Common myeloid progenitor, CD34-positive (primary cell): ENCODE data around the gene PSRC1.

Experiments
- CTCF ChIA-PET: fragments of 350-600 bp; sonication (Branson Sonifier 250); formaldehyde crosslinking; loops from one replicate; lab custom pipeline; 2021; ENCODE audit warnings: antibody characterized with exemption; lab: Charles Lee
- POLR2A ChIA-PET: fragments of 350-600 bp; sonication (Branson Sonifier 250); formaldehyde crosslinking; loops from one replicate; lab custom pipeline; 2021; ENCODE audit warnings: antibody characterized with exemption; lab: Charles Lee
- DNase-seq, 3 donors: peaks; one replicate each; pipeline versions ENCODE4 v3.0.0 to v3.0.0-alpha.2; 2013
- H3K27ac ChIP-seq, 2 experiments: 1 replicate in 1 of 2; 2 replicates in 1 of 2; pipeline ENCODE4 v1.7.0; 2013; ENCODE audit warnings: inconsistent platforms in 2 of 2, low read length in 2 of 2, mild to moderate bottlenecking in 2 of 2, low read depth in 1 of 2, moderate library complexity in 1 of 2; ENCODE audit not compliant: severe bottlenecking in 2 of 2, insufficient read depth in 1 of 2, poor library complexity in 1 of 2
- H3K27me3 ChIP-seq, 5 experiments: replicated peaks in 2 of 5; 1 replicate in 3 of 5; 2 replicates in 2 of 5; pipeline versions ENCODE4 v1.6.1 to v1.7.0; 2013; ENCODE audit warnings: low read length in 4 of 5, mild to moderate bottlenecking in 2 of 5, moderate library complexity in 2 of 5, inconsistent platforms in 1 of 5; ENCODE audit not compliant: insufficient read depth in 5 of 5, control insufficient read depth in 4 of 5
- H3K36me3 ChIP-seq, 4 experiments: 1 replicate in 2 of 4; 2 replicates in 2 of 4; pipeline versions ENCODE4 v1.6.1 to v1.7.0; 2013; ENCODE audit warnings: low read length in 3 of 4, control low read depth in 1 of 4, mild to moderate bottlenecking in 1 of 4; ENCODE audit not compliant: control insufficient read depth in 4 of 4, insufficient read depth in 4 of 4
- H3K4me1 ChIP-seq, 4 experiments: 1 replicate in 3 of 4; 2 replicates in 1 of 4; pipeline versions ENCODE4 v1.6.1 to v1.7.1; 2013; ENCODE audit warnings: low read length in 3 of 4, mild to moderate bottlenecking in 3 of 4, control low read depth in 1 of 4, inconsistent platforms in 1 of 4, moderate library complexity in 1 of 4; ENCODE audit not compliant: control insufficient read depth in 4 of 4, insufficient read depth in 4 of 4; ENCODE audit errors: control extremely low read depth in 1 of 4
- H3K4me3 ChIP-seq, 7 experiments: 1 replicate in 4 of 7; 2 replicates in 3 of 7; pipeline versions ENCODE4 v1.5.1 to v1.7.0; 2013; ENCODE audit warnings: mild to moderate bottlenecking in 7 of 7, low read length in 6 of 7, moderate library complexity in 6 of 7, inconsistent platforms in 2 of 7, low read depth in 2 of 7, control low read depth in 1 of 7; ENCODE audit not compliant: insufficient read depth in 4 of 7, control insufficient read depth in 1 of 7; ENCODE audit errors: extremely low read depth in 1 of 7
- H3K9me3 ChIP-seq, 5 experiments: 1 replicate in 4 of 5; 2 replicates in 1 of 5; pipeline versions ENCODE4 v1.6.1 to v1.7.1; 2013; ENCODE audit warnings: low read length in 4 of 5, mild to moderate bottlenecking in 2 of 5, inconsistent platforms in 1 of 5, low read depth in 1 of 5, moderate library complexity in 1 of 5; ENCODE audit not compliant: control insufficient read depth in 4 of 5, insufficient read depth in 2 of 5; ENCODE audit errors: control extremely low read depth in 1 of 5
- WGBS: methylation state at CpG from one replicate; pipeline ENCODE4 v1.1.5; 2013; ENCODE audit not compliant: insufficient coverage; 5-methylcytosine and 5-hydroxymethylcytosine counted together

Gene PSRC1

GRCh38 chr1:109239409-109240068, 43.4 kb downstream of the PSRC1 start:
- WGBS: 82% methylated on average over 6 of the region's 6 CpGs
- CTCF ChIA-PET: interaction anchor here (0.5 to 2.4 kb wide), 11 partner anchors 8 to 293 kb away, joined by 3 to 11 read pairs (median 5); no protein-coding TSS in a partner anchor
- POLR2A ChIA-PET: no interaction called here
- no peak overlapping the region for H3K27ac ChIP-seq
- peaks cover 0 to 45% (median 22%) of the 10 kb centered on the region in 5 experiments for H3K27me3 ChIP-seq
- peaks cover 8 to 45% (median 39%) of the 10 kb centered on the region in 4 experiments for H3K36me3 ChIP-seq
- H3K4me1 ChIP-seq: no peaks in the 10 kb centered on the region
- no peaks in the 10 kb centered on the region for H3K9me3 ChIP-seq
- peak; percentile 27 to 47 (median 43) for DNase-seq
- no peak overlapping the region for H3K4me3 ChIP-seq

GRCh38 chr1:109239047-109239408, 43.9 kb downstream of the PSRC1 start:
- Histone ChIP-seq H3K27ac (no peak overlapping the region), H3K4me1 (no peaks in the 10 kb centered on the region), H3K9me3 (no peaks in the 10 kb centered on the region), H3K36me3 (peaks cover 10 to 47% (median 41%) of the 10 kb centered on the region in 4 experiments), H3K27me3 (peaks cover 0 to 41% (median 22%) of the 10 kb centered on the region in 5 experiments), H3K4me3 (no peak overlapping the region)
- WGBS: 75% methylated on average over 4 of the region's 5 CpGs
- DNase-seq: no peak
- ChIA-PET POLR2A (no interaction called here), CTCF (interaction anchor here (0.5 to 2.4 kb wide), 10 partner anchors 9 to 294 kb away, joined by 3 to 11 read pairs (median 5); no protein-coding TSS in a partner anchor)

GRCh38 chr1:109238382-109238781, 44.6 kb downstream of the PSRC1 start:
- H3K27ac ChIP-seq: no peak overlapping the region
- CTCF ChIA-PET: interaction anchor here (1.4 to 2.4 kb wide), 4 partner anchors 9 to 161 kb away, joined by 5 to 11 read pairs (median 6); no protein-coding TSS in a partner anchor
- no peaks in the 10 kb centered on the region for H3K4me1 ChIP-seq
- H3K4me3 ChIP-seq: no peak overlapping the region
- 93% methylated on average over 2 of the region's 2 CpGs for WGBS
- POLR2A ChIA-PET: no interaction called here
- H3K36me3 ChIP-seq: peaks cover 10 to 47% (median 41%) of the 10 kb centered on the region in 4 experiments
- no peaks in the 10 kb centered on the region for H3K9me3 ChIP-seq
- no peak for DNase-seq
- H3K27me3 ChIP-seq: peaks cover 0 to 34% (median 22%) of the 10 kb centered on the region in 5 experiments

GRCh38 chr1:109237512-109237911, 45.4 kb downstream of the PSRC1 start:
- Histone ChIP-seq H3K27me3 (peaks cover 0 to 26% (median 20%) of the 10 kb centered on the region in 5 experiments), H3K27ac (no peak overlapping the region), H3K9me3 (no peaks in the 10 kb centered on the region), H3K36me3 (peaks cover 11 to 52% (median 41%) of the 10 kb centered on the region in 4 experiments), H3K4me3 (no peak overlapping the region), H3K4me1 (no peaks in the 10 kb centered on the region)
- POLR2A ChIA-PET: no interaction called here
- DNase-seq: no peak
- WGBS: 100% methylated on average over 3 of the region's 3 CpGs
- CTCF ChIA-PET: no interaction called here

- no peak for DNase-seq
- H3K4me3 ChIP-seq: no peak overlapping the region
- H3K27ac ChIP-seq: no peak overlapping the region
- CTCF ChIA-PET: no interaction called here
- 97% methylated on average over 7 of the region's 7 CpGs for WGBS
- peaks cover 0 to 2% (median under 1%) of the 10 kb centered on the region in 5 experiments for H3K27me3 ChIP-seq
- H3K36me3 ChIP-seq: peaks cover 14 to 75% (median 54%) of the 10 kb centered on the region in 4 experiments
- no peaks in the 10 kb centered on the region for H3K4me1 ChIP-seq
- POLR2A ChIA-PET: no interaction called here
- no peaks in the 10 kb centered on the region for H3K9me3 ChIP-seq
Observed at GRCh38 chr1:109235137-109235536, 47.8 kb downstream of the PSRC1 start.

GRCh38 chr1:109231066-109231465, 51.9 kb downstream of the PSRC1 start:
- H3K4me1 ChIP-seq: no peaks in the 10 kb centered on the region
- peaks cover 19 to 62% (median 43%) of the 10 kb centered on the region in 4 experiments for H3K36me3 ChIP-seq
- H3K27me3 ChIP-seq: no peaks in the 10 kb centered on the region
- no peak for DNase-seq
- no peaks in the 10 kb centered on the region for H3K9me3 ChIP-seq
- no peak overlapping the region for H3K27ac ChIP-seq
- WGBS: 94% methylated on average over 3 of the region's 3 CpGs
- POLR2A ChIA-PET: no interaction called here
- CTCF ChIA-PET: interaction anchor here (0.6 to 0.7 kb wide), 2 partner anchors 14 to 183 kb away, joined by 3 read pairs; no protein-coding TSS in a partner anchor
- no peak overlapping the region for H3K4me3 ChIP-seq
